Endodermal cell (in vitro differentiated cells): ENCODE data around the gene FLT3. TPM values are rescaled to one million over a fixed set of nuclear protein-coding genes. Genes with fewer than 3 reads are reported as not detected.

Experiments
- DNase-seq: peaks from one replicate; pipeline ENCODE4 v3.0.0-alpha.2; 2017
- H3K27ac ChIP-seq: 2 replicates; pipeline ENCODE4 v1.5.1; 2013; ENCODE audit warnings: mild to moderate bottlenecking, low read depth, low read length, moderate library complexity
- H3K27me3 ChIP-seq: 2 replicates; pipeline ENCODE4 v1.6.1; 2013; ENCODE audit warnings: mild to moderate bottlenecking, low read length, moderate library complexity; ENCODE audit not compliant: insufficient read depth, control insufficient read depth, poor library complexity, severe bottlenecking
- H3K36me3 ChIP-seq: 2 replicates; pipeline ENCODE4 v1.7.0; 2013; ENCODE audit warnings: mild to moderate bottlenecking, low read length, moderate library complexity; ENCODE audit not compliant: control insufficient read depth, insufficient read depth
- H3K4me1 ChIP-seq: one replicate; pipeline ENCODE4 v1.7.0; 2013; ENCODE audit warnings: low read length; ENCODE audit not compliant: control insufficient read depth, insufficient read depth
- H3K4me3 ChIP-seq: 2 replicates; pipeline ENCODE4 v1.5.1; 2013; ENCODE audit warnings: mild to moderate bottlenecking, low read length, moderate library complexity
- H3K9ac ChIP-seq: 2 replicates; pipeline ENCODE4 v1.6.1; 2013; ENCODE audit warnings: mild to moderate bottlenecking, low read length, moderate library complexity; ENCODE audit not compliant: poor library complexity, severe bottlenecking; ENCODE audit errors: extremely low read depth
- H3K9me3 ChIP-seq: 2 replicates; pipeline ENCODE4 v1.6.1; 2013; ENCODE audit warnings: mild to moderate bottlenecking, low read length, moderate library complexity; ENCODE audit not compliant: control insufficient read depth
- H3K27ac Mint-ChIP-seq: 2 replicates; pipeline ENCODE4 v1.8.0; 2020; ENCODE audit warnings: mixed read lengths
- H3K27me3 Mint-ChIP-seq: 2 replicates; pipeline ENCODE4 v1.8.0; 2021; ENCODE audit warnings: mild to moderate bottlenecking, mixed read lengths; ENCODE audit not compliant: insufficient read depth
- H3K36me3 Mint-ChIP-seq: 2 replicates; pipeline ENCODE4 v1.8.0; 2020; ENCODE audit warnings: low read depth, mixed read lengths
- H3K4me1 Mint-ChIP-seq: 2 replicates; pipeline ENCODE4 v1.8.0; 2020; ENCODE audit warnings: mixed read lengths
- H3K4me3 Mint-ChIP-seq: 2 replicates; pipeline ENCODE4 v1.8.0; 2020; ENCODE audit warnings: mild to moderate bottlenecking, moderate library complexity, mixed read lengths
- H3K9me3 Mint-ChIP-seq: 2 replicates; pipeline ENCODE4 v1.8.0; 2020; ENCODE audit warnings: mild to moderate bottlenecking, mixed read lengths
- WGBS, 2 experiments: methylation state at CpG; one replicate each; pipeline versions ENCODE4 v1.1.5 to v1.1.7; 2013; ENCODE audit warnings: missing lambda C conversion rate in 2 of 2, mixed read lengths in 1 of 2; ENCODE audit not compliant: insufficient coverage in 1 of 2, insufficient read length in 1 of 2; 5-methylcytosine and 5-hydroxymethylcytosine counted together
- total RNA-seq, 2 donors: library from RNA; stranded (reverse); fragmentation: NEBNext Ultra II Directional in 1 of 2; extraction: Animal tissue kit (Norgen Biotek cat#: 25700) in 1 of 2; gene quantifications; 2 replicates in 1 of 2; 3 replicates in 1 of 2; pipeline ENCODE4 v1.2.1, GENCODE V29; 2021
- TF ChIP-seq, protein P1 (sequence below): fragments of 200-600 bp; sonication (generic); conservative IDR thresholded peaks from 2 replicates; pipeline ENCODE4 v1.5.0; 2021; ENCODE audit warnings: antibody characterized with exemption, mild to moderate bottlenecking

FLT3 gene
- total RNA-seq, 2 donors from 2014 or later = 0.09 to 0.13 TPM

DNA sequence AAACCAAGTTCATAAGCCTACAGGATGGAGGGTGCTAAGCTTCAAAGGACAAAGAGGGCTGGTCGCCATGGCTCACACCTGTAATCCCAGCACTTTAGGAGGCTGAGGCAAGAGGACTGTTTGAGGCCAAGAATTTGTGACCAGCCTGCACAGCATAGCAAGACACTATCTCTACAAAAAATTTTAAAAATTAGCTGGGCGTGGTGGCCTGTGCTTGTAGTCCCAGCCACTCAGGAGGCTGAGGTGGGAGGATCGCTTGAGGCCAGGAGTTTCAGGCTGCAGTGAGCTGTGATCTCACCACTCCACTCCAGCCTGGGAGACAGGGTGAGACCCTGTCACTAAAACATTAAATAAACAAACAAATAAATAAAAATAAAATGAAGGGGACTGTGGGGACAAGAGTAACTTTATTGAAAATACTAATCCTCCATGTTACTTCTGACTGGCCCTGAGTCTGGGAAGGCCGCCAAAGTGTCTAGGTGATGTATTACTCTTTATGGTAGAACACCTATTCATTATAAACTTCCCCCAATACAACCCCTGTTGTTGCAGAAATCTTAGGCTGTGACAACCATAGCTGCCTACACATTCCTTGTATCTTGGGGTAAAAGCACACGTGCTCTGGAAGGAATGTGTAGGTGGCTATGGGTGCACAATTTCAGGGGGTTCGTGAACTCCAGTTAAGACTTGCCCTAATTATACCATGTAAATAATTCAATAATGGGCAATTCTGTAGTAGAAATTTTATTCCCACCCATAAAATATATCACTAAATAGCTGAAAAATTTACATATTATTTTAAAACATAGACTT, 97.3 kb downstream of the FLT3 start:
- Histone ChIP-seq H3K27me3 (no peaks in the 10 kb centered on the region), H3K36me3 (no peaks in the 10 kb centered on the region), H3K9ac (no peak overlapping the region), H3K4me3 (no peak overlapping the region), H3K9me3 (no peaks in the 10 kb centered on the region), H3K4me1 (no peaks in the 10 kb centered on the region), H3K27ac (no peak overlapping the region)
- DNase-seq = no peak
- Mint-ChIP-seq H3K4me1 (peaks cover 4% of the 10 kb centered on the region), H3K36me3 (no peaks in the 10 kb centered on the region), H3K4me3 (no peak overlapping the region), H3K9me3 (no peaks in the 10 kb centered on the region), H3K27ac (no peak overlapping the region), H3K27me3 (no peaks in the 10 kb centered on the region)
- whole genome bisulfite sequencing, 2 experiments = 89 to 95% methylated on average over 1 to 4 of the region's 6 CpGs
- TF ChIP-seq, protein P1, sequence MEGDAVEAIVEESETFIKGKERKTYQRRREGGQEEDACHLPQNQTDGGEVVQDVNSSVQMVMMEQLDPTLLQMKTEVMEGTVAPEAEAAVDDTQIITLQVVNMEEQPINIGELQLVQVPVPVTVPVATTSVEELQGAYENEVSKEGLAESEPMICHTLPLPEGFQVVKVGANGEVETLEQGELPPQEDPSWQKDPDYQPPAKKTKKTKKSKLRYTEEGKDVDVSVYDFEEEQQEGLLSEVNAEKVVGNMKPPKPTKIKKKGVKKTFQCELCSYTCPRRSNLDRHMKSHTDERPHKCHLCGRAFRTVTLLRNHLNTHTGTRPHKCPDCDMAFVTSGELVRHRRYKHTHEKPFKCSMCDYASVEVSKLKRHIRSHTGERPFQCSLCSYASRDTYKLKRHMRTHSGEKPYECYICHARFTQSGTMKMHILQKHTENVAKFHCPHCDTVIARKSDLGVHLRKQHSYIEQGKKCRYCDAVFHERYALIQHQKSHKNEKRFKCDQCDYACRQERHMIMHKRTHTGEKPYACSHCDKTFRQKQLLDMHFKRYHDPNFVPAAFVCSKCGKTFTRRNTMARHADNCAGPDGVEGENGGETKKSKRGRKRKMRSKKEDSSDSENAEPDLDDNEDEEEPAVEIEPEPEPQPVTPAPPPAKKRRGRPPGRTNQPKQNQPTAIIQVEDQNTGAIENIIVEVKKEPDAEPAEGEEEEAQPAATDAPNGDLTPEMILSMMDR = no peak

DNA sequence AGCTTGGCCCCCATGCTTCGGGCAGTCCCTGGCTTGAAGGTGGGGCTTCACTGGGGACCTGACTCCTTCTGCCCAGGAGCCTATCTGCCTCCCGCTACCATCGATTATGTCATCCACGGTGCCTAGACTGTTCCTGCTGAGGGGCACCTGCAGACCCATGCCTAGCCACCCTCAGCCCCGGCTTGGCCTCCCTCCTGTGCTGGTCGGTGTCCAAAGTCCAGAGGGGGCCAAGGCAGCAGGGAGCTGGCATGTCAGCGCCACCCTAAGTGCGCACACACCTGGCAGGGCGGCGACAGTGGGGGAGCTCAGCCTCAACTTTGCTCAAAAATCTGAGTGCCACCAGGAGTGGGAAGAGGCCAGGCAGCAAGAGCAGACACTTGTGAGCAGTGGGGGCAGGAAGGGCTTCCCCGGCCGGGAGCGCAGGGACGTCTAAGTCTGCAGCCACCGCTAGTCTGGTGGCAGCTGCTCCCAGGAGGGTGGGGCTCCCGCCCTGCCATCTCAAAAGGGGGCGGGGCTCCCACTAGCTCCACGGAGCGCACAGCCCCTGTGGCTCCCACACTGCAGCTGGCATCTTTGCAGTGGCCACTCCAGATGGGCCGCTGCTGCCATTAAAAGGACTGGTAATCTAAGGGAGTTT, 98.4 kb downstream of the FLT3 start:
- H3K9ac ChIP-seq = no peak overlapping the region
- TF ChIP-seq, protein P1 = no peak
- no peak overlapping the region for H3K27ac ChIP-seq
- H3K36me3 ChIP-seq = no peaks in the 10 kb centered on the region
- WGBS, 2 experiments = 87 to 94% methylated on average over 11 to 20 of the region's 20 CpGs
- Mint-ChIP-seq H3K27me3 (no peaks in the 10 kb centered on the region), H3K36me3 (no peaks in the 10 kb centered on the region), H3K9me3 (no peaks in the 10 kb centered on the region), H3K27ac (no peak overlapping the region), H3K4me3 (no peak overlapping the region), H3K4me1 (peaks cover 4% of the 10 kb centered on the region)
- no peaks in the 10 kb centered on the region for H3K27me3 ChIP-seq
- H3K9me3 ChIP-seq = no peaks in the 10 kb centered on the region
- H3K4me3 ChIP-seq = no peak overlapping the region
- DNase-seq = no peak
- H3K4me1 ChIP-seq = no peaks in the 10 kb centered on the region

DNA sequence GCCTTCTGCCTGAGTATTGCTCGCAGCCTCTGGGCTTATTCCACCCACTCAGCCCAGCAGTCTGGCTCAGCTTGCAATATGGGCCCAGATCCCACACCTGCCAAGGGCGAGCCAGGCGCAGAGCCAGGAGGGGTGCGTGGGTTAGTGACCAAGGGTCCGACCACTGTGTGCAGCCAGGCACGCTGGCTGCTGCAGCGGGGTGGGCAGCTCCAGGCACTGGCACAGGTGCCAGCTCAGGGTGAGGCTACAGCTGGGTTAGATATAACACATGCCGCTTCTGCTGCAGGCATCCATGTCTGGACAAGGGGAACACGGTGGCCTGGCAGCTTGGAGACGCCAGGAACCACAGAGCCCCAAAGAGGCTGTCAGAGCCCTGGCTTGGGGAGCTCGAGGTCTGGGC, 99.3 kb downstream of the FLT3 start:
- Histone ChIP-seq H3K36me3 (no peaks in the 10 kb centered on the region), H3K9ac (no peak overlapping the region), H3K27ac (no peak overlapping the region), H3K4me3 (no peak overlapping the region), H3K27me3 (no peaks in the 10 kb centered on the region), H3K4me1 (no peaks in the 10 kb centered on the region), H3K9me3 (no peaks in the 10 kb centered on the region)
- 91 to 93% methylated on average over 6 to 11 of the region's 11 CpGs for WGBS, 2 experiments
- no peak for DNase-seq
- peaks cover 4% of the 10 kb centered on the region for H3K4me1 Mint-ChIP-seq
- no peaks in the 10 kb centered on the region for H3K36me3 Mint-ChIP-seq
- TF ChIP-seq, protein P1 = no peak
- H3K4me3 Mint-ChIP-seq = no peak overlapping the region
- H3K27me3 Mint-ChIP-seq = peaks cover 2% of the 10 kb centered on the region
- H3K9me3 Mint-ChIP-seq = no peaks in the 10 kb centered on the region
- no peak overlapping the region for H3K27ac Mint-ChIP-seq
